HG03439 (cell line): ENCODE data around the gene ZNF407.

Experiments used
- ATAC-seq: cut with Tn5 transposase; IDR thresholded peaks from one replicate; pipeline ENCODE4 v1.9.1; 2021; ENCODE audit warnings: mild to moderate bottlenecking, moderate library complexity; ENCODE audit not compliant: unreplicated experiment

The ZNF407 gene

DNA sequence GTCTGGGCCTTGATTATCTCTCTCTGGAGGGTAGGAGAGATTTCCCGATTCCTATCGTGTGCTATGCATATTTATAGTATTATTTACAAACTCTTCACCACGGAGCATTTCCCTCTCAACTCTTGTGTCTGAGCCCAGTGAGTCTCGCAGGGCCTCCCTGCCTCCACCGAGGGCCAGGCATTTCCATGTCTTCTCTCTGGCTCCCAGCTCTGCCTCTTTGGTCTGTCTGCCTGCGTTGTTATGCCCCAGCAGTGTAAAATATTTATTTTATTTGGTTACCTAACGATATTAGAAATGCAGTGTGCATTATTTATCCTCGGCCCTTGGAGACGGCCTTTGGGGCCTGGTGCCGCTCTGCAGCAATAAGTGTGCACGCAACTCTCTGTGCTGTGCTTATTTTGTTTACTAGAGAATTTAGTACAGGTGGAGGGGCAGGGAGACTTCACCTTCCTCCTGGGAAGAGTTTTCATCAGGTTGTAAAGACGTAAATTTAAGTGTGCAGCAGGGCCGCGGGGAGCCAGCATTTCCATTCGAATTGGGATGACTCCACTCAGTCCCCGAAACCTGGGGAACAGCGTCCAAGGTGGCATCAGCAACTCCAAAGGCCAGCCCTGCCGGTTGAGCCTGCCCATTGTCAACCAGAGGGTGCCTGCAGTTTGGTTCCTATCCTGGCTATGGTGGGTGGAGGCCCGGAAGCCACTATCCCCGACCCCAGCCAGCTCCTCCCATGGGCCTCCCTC, 511.1 kb downstream of the ZNF407 start:
- no peak for ATAC-seq

DNA sequence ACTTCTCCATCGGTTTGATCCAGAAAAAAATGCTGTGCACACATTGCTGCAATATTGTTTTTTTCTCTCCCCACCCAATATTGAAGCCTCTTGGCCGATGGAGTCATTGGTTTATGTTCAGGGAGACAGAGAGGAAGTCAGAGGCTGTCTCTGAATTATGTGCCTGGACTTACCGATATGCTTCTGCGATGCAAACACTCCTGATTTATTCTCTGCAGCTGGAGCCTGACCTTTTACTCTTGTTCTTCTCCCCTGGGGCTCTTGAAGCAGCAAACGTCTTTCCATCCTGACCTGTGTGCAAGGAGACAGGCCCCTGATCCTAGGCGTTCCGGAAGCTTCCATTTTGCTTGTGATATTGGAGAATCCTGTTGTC, 511.6 kb downstream of the ZNF407 start:
- no peak for ATAC-seq

- no peak for ATAC-seq
Measured at GRCh38 chr18:75109819-75110218, 512.1 kb downstream of the ZNF407 start.

- no peak for ATAC-seq
Measured at GRCh38 chr18:75110311-75110710, 512.6 kb downstream of the ZNF407 start.

- ATAC-seq = no peak
Measured at GRCh38 chr18:75110846-75111415, 513.3 kb downstream of the ZNF407 start.

DNA sequence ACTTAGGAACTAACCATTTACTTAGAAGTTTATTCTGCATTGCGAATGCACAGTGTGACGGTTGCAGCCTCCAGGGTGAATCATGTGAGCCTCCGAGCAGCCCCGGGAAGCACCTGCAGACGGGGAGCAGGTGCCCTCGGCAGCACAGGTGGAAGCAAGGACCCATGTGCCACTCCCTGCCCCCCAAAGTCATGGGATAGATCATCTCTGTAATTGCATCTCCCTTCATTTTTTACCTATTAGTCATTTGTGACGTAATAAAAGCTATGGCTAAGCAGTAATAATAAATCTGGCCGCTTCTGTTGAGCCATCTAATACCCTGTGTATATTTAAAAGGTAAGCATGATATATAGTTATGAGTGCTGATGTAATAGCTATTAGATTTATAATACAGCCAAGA, 514.1 kb downstream of the ZNF407 start:
- no peak for ATAC-seq

- no peak for ATAC-seq
Measured at GRCh38 chr18:75112186-75113096, 514.8 kb downstream of the ZNF407 start.

GRCh38 chr18:75113455-75113854, 515.8 kb downstream of the ZNF407 start:
- no peak for ATAC-seq

DNA sequence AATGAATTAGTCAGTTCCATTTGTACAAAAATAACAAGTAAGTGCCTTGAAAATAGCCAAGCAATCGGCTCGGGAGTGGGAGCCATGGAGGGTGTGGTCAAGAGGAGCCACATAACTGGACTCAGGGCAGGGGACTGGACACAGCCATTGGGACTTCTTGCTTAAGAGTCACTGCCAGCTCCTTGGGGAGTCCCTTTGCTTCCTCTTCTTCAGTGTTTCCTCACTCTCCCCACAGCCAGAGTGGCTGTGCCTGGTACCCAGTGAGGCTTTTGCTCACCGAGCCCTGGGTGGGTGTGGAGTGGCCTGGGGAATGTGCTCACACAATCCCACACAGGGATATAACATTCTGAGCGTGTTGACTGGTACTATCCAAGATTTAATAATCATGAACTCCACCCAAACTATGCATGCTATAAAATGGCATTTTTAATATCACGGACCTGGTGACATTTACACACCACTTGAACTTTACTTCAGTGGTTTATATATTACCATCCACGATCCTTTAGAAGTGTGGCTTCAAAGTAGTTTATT, 516.6 kb downstream of the ZNF407 start:
- ATAC-seq = no peak
